ENCODE data around the gene DDN. TPM values are rescaled to one million over a fixed set of nuclear protein-coding genes. Genes with fewer than 3 reads are reported as not detected.

Gene DDN
- total RNA-seq, 3 donors from 2014 or later: under 0.01 to 0.16 TPM; not detected in 1

DNA sequence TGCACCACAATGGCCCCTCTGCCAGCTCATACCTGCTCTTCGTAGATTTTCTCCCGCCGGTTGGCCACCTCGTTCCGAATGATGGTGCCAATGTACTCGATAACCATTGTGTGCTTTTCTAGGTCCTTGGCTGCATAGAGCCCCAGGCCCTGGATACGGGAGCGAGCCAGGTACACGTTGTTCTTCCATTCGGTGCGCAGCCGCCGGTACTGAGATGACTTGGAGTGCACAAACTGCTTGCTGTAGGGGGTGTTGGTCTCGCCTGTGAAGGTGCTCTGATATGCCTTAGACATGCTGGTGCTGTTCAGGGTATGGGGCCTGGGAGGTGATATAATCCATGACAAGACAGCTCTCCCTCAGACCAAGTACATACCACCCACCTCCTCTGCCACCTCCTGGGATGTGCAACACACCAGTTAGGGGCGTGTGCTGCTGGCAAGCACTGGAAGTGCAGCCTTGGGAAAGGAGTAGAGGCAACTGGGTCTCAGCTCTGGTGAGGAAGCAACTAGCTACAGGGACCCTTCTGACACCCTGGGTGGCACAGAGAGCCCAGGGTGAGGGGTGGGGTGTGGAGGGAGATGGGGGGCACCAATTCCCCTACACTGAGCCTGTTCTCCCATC lies 23.5 kb upstream of the DDN start:
- DNase-seq (ENCODE audit: low spot score in 2 of 2): no peak
- H3K4me1 ChIP-seq: peaks cover 5 to 11% of the 10 kb centered on the region in 2 donors
- no peaks in the 10 kb centered on the region for H3K36me3 ChIP-seq
- no peak for TF ChIP-seq POLR2A (IDR thresholded peaks at IDR 0.05)
- TF ChIP-seq, protein P1, sequence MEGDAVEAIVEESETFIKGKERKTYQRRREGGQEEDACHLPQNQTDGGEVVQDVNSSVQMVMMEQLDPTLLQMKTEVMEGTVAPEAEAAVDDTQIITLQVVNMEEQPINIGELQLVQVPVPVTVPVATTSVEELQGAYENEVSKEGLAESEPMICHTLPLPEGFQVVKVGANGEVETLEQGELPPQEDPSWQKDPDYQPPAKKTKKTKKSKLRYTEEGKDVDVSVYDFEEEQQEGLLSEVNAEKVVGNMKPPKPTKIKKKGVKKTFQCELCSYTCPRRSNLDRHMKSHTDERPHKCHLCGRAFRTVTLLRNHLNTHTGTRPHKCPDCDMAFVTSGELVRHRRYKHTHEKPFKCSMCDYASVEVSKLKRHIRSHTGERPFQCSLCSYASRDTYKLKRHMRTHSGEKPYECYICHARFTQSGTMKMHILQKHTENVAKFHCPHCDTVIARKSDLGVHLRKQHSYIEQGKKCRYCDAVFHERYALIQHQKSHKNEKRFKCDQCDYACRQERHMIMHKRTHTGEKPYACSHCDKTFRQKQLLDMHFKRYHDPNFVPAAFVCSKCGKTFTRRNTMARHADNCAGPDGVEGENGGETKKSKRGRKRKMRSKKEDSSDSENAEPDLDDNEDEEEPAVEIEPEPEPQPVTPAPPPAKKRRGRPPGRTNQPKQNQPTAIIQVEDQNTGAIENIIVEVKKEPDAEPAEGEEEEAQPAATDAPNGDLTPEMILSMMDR (IDR thresholded peaks at IDR 0.05): no peak
- no peak overlapping the region for H3K27ac ChIP-seq
- H3K27me3 ChIP-seq: no peaks in the 10 kb centered on the region
- intact Hi-C loops (cut with DNase I; ENCODE audit: low total_unique reads): no loop called here
- no peaks in the 10 kb centered on the region for H3K9me3 ChIP-seq
- no peak overlapping the region for H3K4me3 ChIP-seq

DNA sequence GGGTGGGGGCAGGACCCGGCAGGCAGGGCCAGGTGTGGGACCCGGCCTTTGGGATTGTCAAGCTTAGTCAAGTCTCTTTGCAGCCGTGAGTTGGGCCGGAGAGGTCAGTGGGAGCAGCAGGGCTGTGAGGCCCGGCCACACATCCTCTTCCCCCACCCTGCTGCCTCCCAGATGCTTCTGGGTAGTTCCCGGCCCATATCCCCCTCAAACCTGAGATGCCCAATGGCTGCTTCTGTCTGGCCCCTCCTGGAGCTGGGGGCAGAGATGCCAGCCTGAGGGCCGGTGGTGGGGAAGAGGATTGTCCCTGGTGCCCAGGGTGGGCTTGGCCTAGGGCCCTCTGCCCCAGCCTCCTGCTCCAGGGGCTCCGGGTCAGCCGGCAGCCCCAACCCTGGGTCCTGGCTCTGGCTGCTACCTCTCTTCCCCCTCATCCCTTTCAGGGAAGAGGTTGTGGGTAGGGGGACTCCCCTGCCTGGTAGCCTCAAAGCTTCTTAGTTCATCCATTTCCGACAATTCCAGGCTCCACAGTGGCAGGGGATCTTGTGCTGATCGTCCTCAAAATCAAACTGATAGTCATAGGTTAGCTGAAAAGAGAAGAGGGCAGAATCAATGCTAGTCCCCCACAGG lies 22.2 kb upstream of the DDN start:
- Histone ChIP-seq H3K27ac (no peak overlapping the region), H3K4me3 (no peak overlapping the region), H3K36me3 (no peaks in the 10 kb centered on the region), H3K27me3 (no peaks in the 10 kb centered on the region), H3K4me1 (peaks cover 8 to 15% of the 10 kb centered on the region in 2 donors), H3K9me3 (no peaks in the 10 kb centered on the region)
- no peak for DNase-seq (ENCODE audit: low spot score in 2 of 2)
- intact Hi-C loops (cut with DNase I; ENCODE audit: low total_unique reads): no loop called here
- TF ChIP-seq POLR2A (IDR thresholded peaks at IDR 0.05) (no peak), POLR2AphosphoS5 (IDR thresholded peaks at IDR 0.05) (no peak)

DNA sequence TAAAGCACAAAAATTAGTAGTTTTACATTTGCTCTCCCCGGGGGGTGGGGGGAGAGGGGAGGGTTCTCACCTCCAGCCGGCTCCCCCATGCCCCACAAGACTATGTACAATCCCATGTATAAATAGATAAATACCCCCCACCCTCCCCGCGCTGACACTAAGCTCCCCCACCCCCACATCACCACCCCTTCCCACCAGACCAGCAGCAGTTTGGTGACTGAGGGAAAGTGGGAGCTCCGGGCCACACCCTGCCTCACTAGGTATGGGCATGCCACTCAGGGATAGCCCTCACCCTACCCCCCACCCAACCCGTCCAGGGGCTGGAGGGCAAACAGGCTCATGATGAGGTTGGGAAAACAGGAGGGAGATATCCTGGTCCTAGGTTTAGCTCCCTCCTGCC lies 21.3 kb upstream of the DDN start:
- Histone ChIP-seq H3K27ac (peak overlapping the region in 1 of 2 donors; percentile 94), H3K4me1 (peaks cover 8 to 15% of the 10 kb centered on the region in 2 donors), H3K4me3 (no peak overlapping the region), H3K27me3 (no peaks in the 10 kb centered on the region), H3K9me3 (no peaks in the 10 kb centered on the region), H3K36me3 (no peaks in the 10 kb centered on the region)
- intact Hi-C loops (cut with DNase I; ENCODE audit: low total_unique reads): no loop called here
- no peak for DNase-seq (ENCODE audit: low spot score in 2 of 2)
- TF ChIP-seq POLR2AphosphoS5 (IDR thresholded peaks at IDR 0.05): no peak
- TF ChIP-seq, protein P1 (IDR thresholded peaks at IDR 0.05): no peak
- TF ChIP-seq POLR2A (IDR thresholded peaks at IDR 0.05): no peak

DNA sequence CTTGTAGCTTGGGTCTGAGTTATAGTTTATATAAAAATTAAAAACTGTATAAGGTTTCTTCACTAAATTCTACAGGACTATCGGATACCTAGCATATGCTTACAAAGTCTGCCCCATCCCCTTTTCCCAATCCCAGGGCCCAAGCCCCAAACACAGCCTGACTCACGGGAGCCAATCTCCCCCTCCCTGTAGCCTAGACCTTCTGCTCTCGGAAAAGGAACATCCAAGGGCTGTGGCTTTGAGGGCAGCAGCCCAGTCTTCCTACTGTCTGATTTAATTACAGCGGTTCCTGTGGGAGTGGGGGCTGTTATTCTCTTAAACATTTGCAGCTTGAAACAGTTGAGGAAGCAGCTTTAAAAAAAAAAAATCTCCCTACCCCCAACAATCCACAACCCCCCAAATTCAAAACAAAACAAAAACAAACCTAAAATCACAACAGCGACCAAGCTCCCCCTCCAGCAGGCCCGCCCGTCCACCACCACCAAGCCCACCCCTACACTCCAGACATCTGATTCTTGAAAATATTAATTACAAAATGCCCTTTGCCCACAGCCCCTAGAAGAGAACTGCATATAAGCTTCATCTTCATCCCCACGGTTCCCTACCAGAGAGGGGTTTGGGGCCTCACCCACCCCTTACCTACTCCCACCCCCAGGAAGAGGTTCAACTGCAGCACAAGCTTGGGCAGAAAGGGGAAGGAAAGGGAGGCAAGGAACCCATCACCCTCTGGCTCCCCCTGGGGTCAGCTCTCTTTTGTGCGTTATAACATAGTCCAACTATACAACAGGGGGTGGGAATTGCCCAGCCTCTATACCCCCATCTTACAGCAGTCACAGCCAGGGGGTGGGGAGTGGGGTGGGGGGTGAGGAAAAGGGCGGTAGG lies 20.5 kb upstream of the DDN start:
- peak overlapping the region; percentile 68 to 98 (median 91) for H3K4me3 ChIP-seq
- peaks cover 8 to 15% of the 10 kb centered on the region in 2 donors for H3K4me1 ChIP-seq
- intact Hi-C loops (cut with DNase I; ENCODE audit: low total_unique reads): no loop called here
- H3K27ac ChIP-seq: peak overlapping the region; percentile 94 to 97
- no peaks in the 10 kb centered on the region for H3K36me3 ChIP-seq
- TF ChIP-seq, protein P1 (IDR thresholded peaks at IDR 0.05): no peak
- no peak for TF ChIP-seq POLR2A (IDR thresholded peaks at IDR 0.05)
- no peaks in the 10 kb centered on the region for H3K27me3 ChIP-seq
- no peak for DNase-seq (ENCODE audit: low spot score in 2 of 2)
- H3K9me3 ChIP-seq: no peaks in the 10 kb centered on the region

DNA sequence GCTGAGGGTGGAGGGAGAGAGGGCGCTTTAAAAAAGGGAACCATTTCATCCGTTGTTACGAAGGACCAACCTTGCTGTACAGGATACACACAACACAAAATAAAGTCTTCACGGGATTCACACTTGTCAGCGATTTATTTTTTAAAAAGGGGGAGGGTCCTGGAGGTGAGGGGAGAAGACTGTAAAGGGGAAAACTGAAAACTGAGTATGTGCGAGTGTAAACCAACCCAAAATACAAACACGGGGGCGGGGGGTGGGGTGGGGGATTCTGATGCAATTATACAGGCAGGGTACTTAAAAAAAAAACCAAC lies 19.9 kb upstream of the DDN start:
- no peak for DNase-seq (ENCODE audit: low spot score in 2 of 2)
- intact Hi-C loops (cut with DNase I; ENCODE audit: low total_unique reads): no loop called here
- Histone ChIP-seq H3K36me3 (no peaks in the 10 kb centered on the region), H3K4me1 (peaks cover 8 to 15% of the 10 kb centered on the region in 2 donors), H3K27ac (peak overlapping the region; percentile 94 to 97), H3K9me3 (no peaks in the 10 kb centered on the region), H3K4me3 (peak overlapping the region; percentile 68 to 98 (median 91)), H3K27me3 (no peaks in the 10 kb centered on the region)
- TF ChIP-seq POLR2A (IDR thresholded peaks at IDR 0.05) (no peak), POLR2AphosphoS5 (IDR thresholded peaks at IDR 0.05) (no peak)
- TF ChIP-seq, protein P1 (IDR thresholded peaks at IDR 0.05): no peak
